MM.1S (cell line): ENCODE data around the gene HNF1A.

Experiments
- CTCF ChIP-seq: fragments of 300-600 bp; sonication (generic); IDR thresholded peaks from 2 replicates; pipeline ENCODE4 v1.5.1; 2016; ENCODE audit warnings: antibody characterized with exemption, low read length, mixed read lengths
- EZH2 ChIP-seq: fragments of 300-600 bp; sonication (generic); optimal IDR thresholded peaks from 2 replicates; pipeline ENCODE3; 2017; ENCODE audit warnings: low read depth, mild to moderate bottlenecking, antibody characterized with exemption, low read length, mixed read lengths
- EZH2phosphoT487 ChIP-seq: fragments of 300-600 bp; sonication (generic); IDR thresholded peaks from 2 replicates; pipeline ENCODE4 v1.6.1; 2018; ENCODE audit warnings: antibody characterized with exemption, low read length

GRCh38 chr12:121030576-121031212, 52.4 kb downstream of the HNF1A start:
- TF ChIP-seq EZH2phosphoT487 (no peak), CTCF (no peak), EZH2 (no peak)
